ENCODE results near the gene MRPL53.

GRCh38 chr2:74515981-74516633 is 43.6 kb upstream of the MRPL53 start:
- TF ChIP-seq POLR2A (IDR thresholded peaks at IDR 0.05), result no peak
- no peak for TF ChIP-seq CTCF (IDR thresholded peaks at IDR 0.05)
- no peak for TF ChIP-seq EP300 (IDR thresholded peaks at IDR 0.05)

Measured in ovary (tissue), 3 donors.